ENCODE data around the gene ABCA3. TPM values are rescaled to one million over a fixed set of nuclear protein-coding genes. Genes with fewer than 3 reads are reported as not detected.

The ABCA3 gene
- total RNA-seq, 4 donors from 2014 or later: 1.3 to 18.7 (median 4.7) TPM

DNA sequence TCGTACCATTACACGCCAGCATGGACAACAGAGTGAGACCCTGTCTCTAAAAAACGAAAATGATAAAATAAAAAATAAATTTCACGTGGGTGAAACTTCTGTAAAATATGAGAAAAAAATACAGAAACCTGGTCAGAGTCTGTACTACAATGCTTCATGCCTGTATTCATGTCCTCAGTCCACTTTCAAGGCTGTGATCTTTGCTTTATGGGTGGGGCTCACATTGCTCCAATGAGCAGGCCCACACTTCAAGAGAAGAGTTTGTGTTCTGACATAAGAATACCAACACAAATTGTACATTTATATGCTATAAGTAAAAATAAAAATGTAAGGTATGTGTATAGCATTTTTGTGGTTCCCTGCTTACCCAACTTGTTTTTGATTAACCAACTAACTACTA is 32.2 kb upstream of the ABCA3 start:
- no peak for DNase-seq
- intact Hi-C loops (cut with DNase I; ENCODE audit: low total_unique reads): no loop called here
- Histone ChIP-seq H3K4me1 (no peaks in the 10 kb centered on the region), H3K27me3 (no peaks in the 10 kb centered on the region), H3K27ac (no peak overlapping the region), H3K4me3 (no peak overlapping the region), H3K36me3 (no peaks in the 10 kb centered on the region), H3K9me3 (no peaks in the 10 kb centered on the region)
- TF ChIP-seq, protein P1, sequence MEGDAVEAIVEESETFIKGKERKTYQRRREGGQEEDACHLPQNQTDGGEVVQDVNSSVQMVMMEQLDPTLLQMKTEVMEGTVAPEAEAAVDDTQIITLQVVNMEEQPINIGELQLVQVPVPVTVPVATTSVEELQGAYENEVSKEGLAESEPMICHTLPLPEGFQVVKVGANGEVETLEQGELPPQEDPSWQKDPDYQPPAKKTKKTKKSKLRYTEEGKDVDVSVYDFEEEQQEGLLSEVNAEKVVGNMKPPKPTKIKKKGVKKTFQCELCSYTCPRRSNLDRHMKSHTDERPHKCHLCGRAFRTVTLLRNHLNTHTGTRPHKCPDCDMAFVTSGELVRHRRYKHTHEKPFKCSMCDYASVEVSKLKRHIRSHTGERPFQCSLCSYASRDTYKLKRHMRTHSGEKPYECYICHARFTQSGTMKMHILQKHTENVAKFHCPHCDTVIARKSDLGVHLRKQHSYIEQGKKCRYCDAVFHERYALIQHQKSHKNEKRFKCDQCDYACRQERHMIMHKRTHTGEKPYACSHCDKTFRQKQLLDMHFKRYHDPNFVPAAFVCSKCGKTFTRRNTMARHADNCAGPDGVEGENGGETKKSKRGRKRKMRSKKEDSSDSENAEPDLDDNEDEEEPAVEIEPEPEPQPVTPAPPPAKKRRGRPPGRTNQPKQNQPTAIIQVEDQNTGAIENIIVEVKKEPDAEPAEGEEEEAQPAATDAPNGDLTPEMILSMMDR (IDR thresholded peaks at IDR 0.05): no peak
- TF ChIP-seq POLR2A (IDR thresholded peaks at IDR 0.05): no peak

DNA sequence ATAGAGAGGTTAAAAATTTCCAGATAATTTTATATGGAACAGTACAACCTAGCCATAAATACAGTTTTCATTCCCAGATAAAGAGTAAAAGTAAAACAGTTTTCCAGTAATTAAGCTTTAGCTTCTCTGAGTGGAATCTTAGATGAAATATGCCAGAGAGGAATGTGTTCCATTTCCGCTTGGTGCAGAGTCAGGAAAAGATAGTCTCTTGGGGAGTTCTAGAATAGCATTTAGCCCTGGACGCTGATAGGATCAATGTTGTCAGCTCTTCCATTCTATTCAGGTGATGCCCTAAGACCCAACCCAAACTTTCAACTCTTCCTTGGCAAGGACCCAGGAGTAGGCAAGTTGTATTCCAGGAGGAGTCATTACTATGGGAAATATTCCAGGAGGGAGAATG is 30.9 kb upstream of the ABCA3 start:
- no peak for DNase-seq
- Histone ChIP-seq H3K27ac (no peak overlapping the region), H3K4me1 (no peaks in the 10 kb centered on the region), H3K9me3 (no peaks in the 10 kb centered on the region), H3K36me3 (no peaks in the 10 kb centered on the region), H3K4me3 (no peak overlapping the region), H3K27me3 (no peaks in the 10 kb centered on the region)
- TF ChIP-seq, protein P1 (IDR thresholded peaks at IDR 0.05): no peak
- no peak for TF ChIP-seq POLR2A (IDR thresholded peaks at IDR 0.05)
- intact Hi-C loops (cut with DNase I; ENCODE audit: low total_unique reads): no loop called here

DNA sequence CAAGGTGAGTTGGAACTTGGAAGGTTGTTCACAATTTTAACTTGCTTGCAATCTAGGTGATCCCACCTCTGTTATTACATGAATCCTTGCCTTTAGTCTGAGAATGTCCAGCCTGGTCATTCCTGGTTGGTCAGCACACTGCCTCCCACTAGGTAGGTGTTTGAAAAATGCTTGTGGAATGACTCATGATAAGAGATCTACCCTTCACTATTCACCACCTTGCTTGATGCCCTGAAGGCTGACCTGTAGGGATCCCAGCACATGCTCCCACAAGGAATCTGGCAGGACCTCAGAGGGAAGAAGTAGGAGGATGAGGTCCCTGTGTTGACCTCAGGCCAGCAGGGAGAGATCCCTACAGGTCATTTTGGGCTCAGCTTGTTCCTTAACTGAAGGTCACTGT is 30.2 kb upstream of the ABCA3 start:
- no peaks in the 10 kb centered on the region for H3K36me3 ChIP-seq
- intact Hi-C loops (cut with DNase I; ENCODE audit: low total_unique reads): no loop called here
- H3K27me3 ChIP-seq: no peaks in the 10 kb centered on the region
- no peaks in the 10 kb centered on the region for H3K4me1 ChIP-seq
- no peak for TF ChIP-seq POLR2A (IDR thresholded peaks at IDR 0.05)
- TF ChIP-seq, protein P1 (IDR thresholded peaks at IDR 0.05): no peak
- DNase-seq: no peak
- H3K9me3 ChIP-seq: no peaks in the 10 kb centered on the region
- H3K27ac ChIP-seq: no peak overlapping the region
- H3K4me3 ChIP-seq: no peak overlapping the region

DNA sequence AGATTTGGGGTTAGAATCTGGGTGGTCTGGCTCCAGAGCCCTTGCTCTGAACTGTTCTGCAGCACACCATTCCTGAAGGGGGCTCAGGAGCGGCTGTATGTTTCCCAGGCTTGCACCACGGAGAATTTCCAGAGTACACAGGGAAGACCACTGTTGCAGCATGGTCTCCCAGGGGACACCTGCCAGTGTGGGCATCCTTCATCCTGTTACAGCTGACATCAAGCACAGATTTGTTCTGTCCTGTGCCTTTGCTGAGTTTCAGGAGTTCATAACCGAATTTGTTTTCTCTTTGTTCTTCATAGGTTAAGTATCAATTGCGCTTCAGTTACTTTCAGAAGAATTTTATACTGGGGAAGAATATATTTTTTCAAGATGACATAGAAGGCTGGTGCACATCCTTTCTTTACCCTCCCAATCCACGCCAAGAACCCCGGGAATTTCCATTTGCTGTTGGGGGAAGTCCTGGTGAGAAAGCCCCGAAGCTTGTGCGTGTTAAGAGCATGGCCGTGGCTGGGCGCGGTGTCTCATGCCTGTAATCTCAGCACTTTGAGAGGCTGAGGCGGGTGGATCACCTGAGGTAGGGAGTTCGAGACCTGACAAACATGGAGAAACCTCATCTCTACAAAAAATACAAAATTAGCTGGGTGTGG is 26.3 kb upstream of the ABCA3 start:
- Histone ChIP-seq H3K36me3 (no peaks in the 10 kb centered on the region), H3K9me3 (no peaks in the 10 kb centered on the region), H3K4me1 (no peaks in the 10 kb centered on the region), H3K4me3 (no peak overlapping the region), H3K27me3 (no peaks in the 10 kb centered on the region), H3K27ac (no peak overlapping the region)
- intact Hi-C loops (cut with DNase I; ENCODE audit: low total_unique reads): no loop called here
- TF ChIP-seq, protein P1 (IDR thresholded peaks at IDR 0.05): no peak
- no peak for TF ChIP-seq POLR2A (IDR thresholded peaks at IDR 0.05)
- no peak for DNase-seq

DNA sequence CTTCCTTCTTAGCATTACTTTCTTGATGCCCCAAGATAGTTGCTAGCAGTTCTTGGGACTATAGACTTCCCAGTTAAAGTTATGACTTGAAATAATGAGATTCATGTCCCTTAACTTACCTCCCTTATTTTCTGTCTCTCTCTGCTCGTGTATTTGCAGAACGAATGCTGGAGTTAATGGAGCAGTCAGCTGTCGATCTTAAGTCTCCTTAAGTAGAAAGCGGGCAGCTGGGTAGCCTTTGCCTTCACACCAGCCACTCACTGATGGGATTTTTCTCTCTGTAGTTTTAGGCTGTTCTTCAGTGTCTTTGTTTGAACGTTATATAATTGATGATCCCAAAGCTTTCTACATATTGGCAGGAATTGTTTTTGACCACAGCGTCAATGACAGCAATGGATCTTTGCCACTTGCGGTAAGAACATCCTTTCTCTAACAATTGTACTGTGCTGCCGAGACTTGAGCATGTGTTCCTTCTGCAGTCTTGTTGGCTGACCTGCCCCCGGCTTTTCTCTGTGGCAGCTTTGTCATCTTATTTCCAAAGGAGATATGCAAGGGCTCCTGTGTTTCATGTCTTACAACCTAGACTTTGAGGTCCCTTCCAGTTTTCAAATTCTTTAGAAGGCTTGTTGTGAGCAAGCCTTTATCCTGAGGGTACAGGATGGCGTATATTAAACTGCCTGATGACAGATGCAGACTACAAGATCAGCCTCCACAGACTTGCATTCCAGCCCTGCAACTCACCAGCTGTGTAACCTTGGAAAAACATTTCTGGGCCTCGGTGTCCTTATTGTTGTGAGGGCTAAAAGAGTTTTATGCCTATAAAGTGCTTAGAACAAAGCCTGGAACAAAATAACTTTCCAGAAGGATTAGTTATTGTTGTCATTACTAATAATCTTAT is 25.1 kb upstream of the ABCA3 start:
- Histone ChIP-seq H3K27me3 (no peaks in the 10 kb centered on the region), H3K36me3 (no peaks in the 10 kb centered on the region), H3K4me1 (no peaks in the 10 kb centered on the region), H3K9me3 (no peaks in the 10 kb centered on the region), H3K27ac (no peak overlapping the region), H3K4me3 (no peak overlapping the region)
- DNase-seq: no peak
- intact Hi-C loops (cut with DNase I; ENCODE audit: low total_unique reads): no loop called here
- TF ChIP-seq, protein P1 (IDR thresholded peaks at IDR 0.05): no peak
- no peak for TF ChIP-seq POLR2A (IDR thresholded peaks at IDR 0.05)
